ENCODE results near the gene ATP5F1D. TPM values are rescaled to one million over a fixed set of nuclear protein-coding genes. Genes with fewer than 3 reads are reported as not detected.

The ATP5F1D gene
- total and polyA plus RNA-seq, 4 donors: 27.1 to 266 (median 187) TPM

- H3K4me3 ChIP-seq: no peak overlapping the region
- WGBS, 2 donors: 91 to 95% methylated on average over 10 to 14 of the region's 14 CpGs
- no peak overlapping the region for H3K27ac ChIP-seq (ENCODE audit: low read depth in 1 of 2, low read length in 1 of 2)
- no peak for DNase-seq
- peaks cover 0 to 63% (median 10%) of the 10 kb centered on the region in 4 donors for H3K36me3 ChIP-seq (ENCODE audit: control insufficient read depth in 4 of 4, insufficient read depth in 4 of 4, low read length in 4 of 4)
- ATAC-seq (ENCODE audit: insufficient read depth, low FRiP score): no peak
- no peaks in the 10 kb centered on the region for H3K9me3 ChIP-seq (ENCODE audit: control insufficient read depth in 4 of 4, insufficient read depth in 3 of 4, low read length in 3 of 4)
- TF ChIP-seq, protein P1, sequence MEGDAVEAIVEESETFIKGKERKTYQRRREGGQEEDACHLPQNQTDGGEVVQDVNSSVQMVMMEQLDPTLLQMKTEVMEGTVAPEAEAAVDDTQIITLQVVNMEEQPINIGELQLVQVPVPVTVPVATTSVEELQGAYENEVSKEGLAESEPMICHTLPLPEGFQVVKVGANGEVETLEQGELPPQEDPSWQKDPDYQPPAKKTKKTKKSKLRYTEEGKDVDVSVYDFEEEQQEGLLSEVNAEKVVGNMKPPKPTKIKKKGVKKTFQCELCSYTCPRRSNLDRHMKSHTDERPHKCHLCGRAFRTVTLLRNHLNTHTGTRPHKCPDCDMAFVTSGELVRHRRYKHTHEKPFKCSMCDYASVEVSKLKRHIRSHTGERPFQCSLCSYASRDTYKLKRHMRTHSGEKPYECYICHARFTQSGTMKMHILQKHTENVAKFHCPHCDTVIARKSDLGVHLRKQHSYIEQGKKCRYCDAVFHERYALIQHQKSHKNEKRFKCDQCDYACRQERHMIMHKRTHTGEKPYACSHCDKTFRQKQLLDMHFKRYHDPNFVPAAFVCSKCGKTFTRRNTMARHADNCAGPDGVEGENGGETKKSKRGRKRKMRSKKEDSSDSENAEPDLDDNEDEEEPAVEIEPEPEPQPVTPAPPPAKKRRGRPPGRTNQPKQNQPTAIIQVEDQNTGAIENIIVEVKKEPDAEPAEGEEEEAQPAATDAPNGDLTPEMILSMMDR (IDR thresholded peaks at IDR 0.05; ENCODE audit: control extremely low read depth, extremely low read depth): no peak
- H3K27me3 ChIP-seq (ENCODE audit: control insufficient read depth in 3 of 3, insufficient read depth in 3 of 3, low read length in 2 of 3): no peaks in the 10 kb centered on the region
- no peak overlapping the region for H3K9ac ChIP-seq (ENCODE audit: insufficient read depth in 1 of 2, low read length in 2 of 2)
- peaks cover 0 to 6% (median 0%) of the 10 kb centered on the region in 5 donors for H3K4me1 ChIP-seq (ENCODE audit: control insufficient read depth in 5 of 5, insufficient read depth in 5 of 5, low read length in 5 of 5)
Observed at GRCh38 chr19:1222394-1222793, 19.2 kb upstream of the ATP5F1D start.

DNA sequence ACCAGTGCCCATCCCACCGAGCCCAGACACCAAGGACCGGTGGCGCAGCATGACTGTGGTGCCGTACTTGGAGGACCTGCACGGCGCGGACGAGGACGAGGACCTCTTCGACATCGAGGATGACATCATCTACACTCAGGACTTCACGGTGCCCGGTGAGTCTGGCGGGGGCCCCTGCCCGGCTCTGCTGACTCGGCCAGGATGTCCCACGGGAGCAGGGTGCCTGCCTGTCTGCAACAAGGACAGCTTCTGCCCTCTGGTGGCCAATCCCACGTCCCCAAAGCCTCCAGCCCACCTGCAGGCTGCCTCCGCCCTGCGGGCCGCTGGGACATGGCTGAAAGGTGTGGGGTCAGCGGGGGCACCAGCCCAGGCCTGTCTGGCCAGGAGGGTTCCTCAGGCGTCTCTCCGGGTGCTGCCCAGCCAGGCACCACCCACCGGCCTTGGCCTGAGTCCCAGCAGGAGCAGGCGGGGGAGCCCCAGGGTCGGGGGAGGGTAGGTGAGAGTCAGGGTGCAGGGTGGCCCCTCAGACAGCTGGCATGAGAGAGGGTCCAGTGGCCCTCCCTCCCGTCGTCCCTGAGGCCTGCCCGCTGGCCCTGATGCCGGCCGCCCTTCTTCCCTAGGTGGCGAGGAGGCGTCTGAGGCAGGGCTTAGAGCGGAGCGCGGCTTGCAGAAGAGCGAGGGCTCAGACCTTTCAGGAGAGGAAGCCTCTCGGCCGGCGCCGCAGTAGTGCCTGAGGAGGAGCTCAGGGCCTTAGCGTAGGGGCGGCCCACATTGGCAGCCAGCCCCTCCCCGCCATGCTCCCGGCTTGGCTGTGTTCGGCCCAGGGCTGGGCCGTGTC is 18.3 kb upstream of the ATP5F1D start:
- Histone ChIP-seq H3K36me3 (ENCODE audit: control insufficient read depth in 4 of 4, insufficient read depth in 4 of 4, low read length in 4 of 4) (peaks cover 0 to 71% (median 10%) of the 10 kb centered on the region in 4 donors), H3K9me3 (ENCODE audit: control insufficient read depth in 4 of 4, insufficient read depth in 3 of 4, low read length in 3 of 4) (no peaks in the 10 kb centered on the region), H3K4me3 (no peak overlapping the region), H3K9ac (ENCODE audit: insufficient read depth in 1 of 2, low read length in 2 of 2) (no peak overlapping the region), H3K4me1 (ENCODE audit: control insufficient read depth in 5 of 5, insufficient read depth in 5 of 5, low read length in 5 of 5) (peaks cover 0 to 6% (median 0%) of the 10 kb centered on the region in 5 donors), H3K27me3 (ENCODE audit: control insufficient read depth in 3 of 3, insufficient read depth in 3 of 3, low read length in 2 of 3) (no peaks in the 10 kb centered on the region), H3K27ac (ENCODE audit: low read depth in 1 of 2, low read length in 1 of 2) (no peak overlapping the region)
- peak in 1 of 3 donors; percentile 15 for DNase-seq
- TF ChIP-seq, protein P1 (IDR thresholded peaks at IDR 0.05; ENCODE audit: control extremely low read depth, extremely low read depth): no peak
- WGBS, 2 donors: 85 to 88% methylated on average over 48 of the region's 48 CpGs
- no peak for ATAC-seq (ENCODE audit: insufficient read depth, low FRiP score)

- Histone ChIP-seq H3K36me3 (ENCODE audit: control insufficient read depth in 4 of 4, insufficient read depth in 4 of 4, low read length in 4 of 4) (peaks cover 0 to 76% (median 10%) of the 10 kb centered on the region in 4 donors), H3K4me1 (ENCODE audit: control insufficient read depth in 5 of 5, insufficient read depth in 5 of 5, low read length in 5 of 5) (peaks cover 0 to 2% (median 0%) of the 10 kb centered on the region in 5 donors), H3K9me3 (ENCODE audit: control insufficient read depth in 4 of 4, insufficient read depth in 3 of 4, low read length in 3 of 4) (no peaks in the 10 kb centered on the region), H3K27me3 (ENCODE audit: control insufficient read depth in 3 of 3, insufficient read depth in 3 of 3, low read length in 2 of 3) (no peaks in the 10 kb centered on the region), H3K27ac (ENCODE audit: low read depth in 1 of 2, low read length in 1 of 2) (no peak overlapping the region), H3K4me3 (no peak overlapping the region), H3K9ac (ENCODE audit: insufficient read depth in 1 of 2, low read length in 2 of 2) (no peak overlapping the region)
- DNase-seq (no peak), ATAC-seq (ENCODE audit: insufficient read depth, low FRiP score) (no peak)
- 88 to 96% methylated on average over 16 of the region's 16 CpGs for WGBS, 2 donors
- TF ChIP-seq, protein P1 (IDR thresholded peaks at IDR 0.05; ENCODE audit: control extremely low read depth, extremely low read depth): no peak
Observed at GRCh38 chr19:1224047-1224825, 17.3 kb upstream of the ATP5F1D start.
